HG03439 (cell line): ENCODE measurements around the gene CAVIN2.

Source experiments
- ATAC-seq: cut with Tn5 transposase; IDR thresholded peaks from one replicate; pipeline ENCODE4 v1.9.1; 2021; ENCODE audit warnings: mild to moderate bottlenecking, moderate library complexity; ENCODE audit not compliant: unreplicated experiment

CAVIN2 gene

DNA sequence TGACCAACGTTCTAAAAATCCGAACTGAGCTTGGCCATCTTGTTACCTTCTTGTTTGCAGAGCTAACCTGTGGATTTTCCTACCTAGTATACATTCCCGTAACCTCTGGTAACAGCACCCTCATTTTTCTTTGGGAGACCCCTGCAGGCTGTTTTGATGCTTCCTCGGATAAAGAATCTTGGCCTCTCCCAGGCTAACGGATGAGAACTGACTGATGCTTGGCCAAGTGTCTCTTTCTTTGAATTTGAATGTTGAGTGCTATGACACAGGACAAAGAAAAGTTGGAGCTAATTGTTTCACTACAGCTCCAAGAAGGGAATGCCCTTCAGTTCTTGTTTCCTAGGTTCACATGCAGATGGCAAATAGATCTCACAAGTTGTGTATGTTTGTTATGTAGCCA, 19.3 kb upstream of the CAVIN2 start:
- ATAC-seq = no peak

DNA sequence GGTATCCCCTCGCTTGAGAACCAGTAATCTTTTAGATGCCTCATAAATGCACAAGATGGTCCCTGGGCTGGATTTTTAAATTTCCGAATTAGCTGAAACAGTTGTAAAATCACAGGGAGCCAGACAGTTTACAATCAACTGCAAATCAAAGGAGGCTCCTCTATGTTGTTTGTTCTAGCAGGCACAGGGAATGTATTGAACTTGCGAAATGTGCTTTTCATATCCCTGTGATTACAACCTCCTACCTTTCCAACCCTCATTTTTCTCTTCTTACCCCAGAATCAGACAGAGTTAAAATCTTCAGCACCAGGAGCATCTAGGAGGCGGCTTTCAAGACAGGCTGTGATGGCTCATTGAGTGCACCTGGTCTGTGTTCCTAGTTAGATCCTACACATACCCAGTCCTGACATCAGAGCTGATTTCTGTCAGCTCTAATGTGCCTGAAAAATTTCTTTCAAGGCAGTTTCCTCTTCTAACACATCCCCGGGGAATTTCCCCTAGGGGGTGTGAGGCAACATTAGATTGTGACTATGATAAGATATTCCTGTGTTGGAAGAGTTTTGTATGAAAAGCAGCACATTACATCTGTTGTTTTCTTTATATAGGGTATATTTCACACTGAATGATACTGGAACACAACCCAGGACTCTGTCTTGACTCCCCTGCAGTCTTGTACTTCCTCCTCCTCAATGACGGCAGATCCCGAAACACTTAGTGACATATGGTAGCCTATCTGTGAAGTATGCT, 17.9 kb upstream of the CAVIN2 start:
- no peak for ATAC-seq

DNA sequence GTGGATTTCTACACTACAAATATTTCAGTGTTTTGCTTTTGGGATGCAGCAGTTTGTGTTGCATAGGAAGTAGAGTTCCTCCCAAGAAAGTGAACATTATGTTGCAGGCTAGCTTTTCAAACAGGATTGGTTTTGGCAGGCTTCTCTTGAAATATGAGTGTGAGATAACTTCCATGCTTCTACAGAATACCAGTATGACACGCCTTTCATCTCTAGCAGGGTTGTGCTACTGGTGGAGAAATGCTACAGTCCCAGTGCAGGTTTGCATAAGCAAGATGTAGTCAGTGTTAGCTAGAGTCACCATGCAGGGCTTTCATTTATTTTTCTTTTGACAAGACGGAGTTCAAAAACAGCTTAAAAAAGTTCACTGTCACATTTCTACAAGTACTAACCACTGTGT, 17.1 kb upstream of the CAVIN2 start:
- ATAC-seq = no peak

DNA sequence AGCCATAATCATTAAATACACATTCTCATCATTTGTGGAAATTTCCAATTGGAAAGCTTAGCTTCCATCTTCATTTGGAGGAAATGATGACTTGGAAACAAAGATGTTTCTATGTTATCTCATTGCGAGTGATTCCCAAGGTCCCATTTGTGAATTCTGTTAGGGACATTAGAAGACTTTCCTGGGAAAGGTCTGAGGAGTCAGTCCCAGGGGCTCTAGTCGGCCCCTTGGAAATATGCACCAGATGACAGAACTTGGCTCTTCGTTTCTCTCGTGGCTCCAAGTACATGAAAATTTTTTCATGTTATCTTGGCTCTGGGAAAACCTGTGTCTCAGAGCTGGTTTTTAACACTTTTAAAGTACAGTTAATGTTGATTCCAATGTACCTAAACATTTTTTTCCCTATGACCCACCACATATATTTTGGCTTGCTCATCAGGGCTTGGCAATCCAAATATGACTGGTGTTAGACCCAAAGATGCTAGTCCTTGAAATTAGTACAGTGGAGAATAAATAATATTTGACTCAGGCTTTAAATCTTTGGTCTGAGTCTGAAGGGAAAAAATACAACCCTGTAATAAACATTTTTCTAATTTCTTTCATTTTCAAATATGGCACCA, 15.4 kb upstream of the CAVIN2 start:
- ATAC-seq = no peak

DNA sequence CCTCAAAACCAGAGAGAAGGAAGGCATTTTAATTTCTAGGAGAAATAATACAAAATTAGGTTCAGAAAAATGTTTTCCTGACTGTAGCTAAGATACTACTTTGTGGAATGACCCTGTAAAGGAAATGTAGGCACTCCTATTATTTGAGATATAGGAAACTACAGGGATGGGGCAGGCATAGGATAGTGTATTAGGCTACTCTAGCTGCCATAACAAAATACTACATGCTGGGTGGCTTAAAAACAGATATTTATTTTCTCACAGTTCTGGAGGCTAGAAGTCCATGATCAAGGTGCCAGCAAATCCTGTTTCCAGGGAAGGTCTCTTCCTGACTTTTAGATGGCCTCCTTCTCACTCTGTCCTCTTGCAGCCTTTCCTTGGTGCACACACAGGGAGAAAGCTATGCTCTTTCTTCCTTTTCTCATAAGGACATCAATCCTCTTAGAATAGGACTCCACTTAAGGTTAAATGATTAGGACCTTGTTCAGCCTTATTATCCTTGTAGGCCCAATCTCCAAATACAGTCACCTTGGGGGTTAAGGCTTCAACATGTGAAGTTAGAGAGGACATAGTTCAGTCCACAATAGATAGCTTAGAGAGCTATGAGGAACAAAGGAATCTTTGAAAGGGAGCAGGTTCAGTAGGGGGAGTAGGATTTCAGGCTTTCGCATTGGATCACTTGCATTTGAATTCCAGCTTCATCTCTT, 14.0 kb upstream of the CAVIN2 start:
- ATAC-seq = no peak

DNA sequence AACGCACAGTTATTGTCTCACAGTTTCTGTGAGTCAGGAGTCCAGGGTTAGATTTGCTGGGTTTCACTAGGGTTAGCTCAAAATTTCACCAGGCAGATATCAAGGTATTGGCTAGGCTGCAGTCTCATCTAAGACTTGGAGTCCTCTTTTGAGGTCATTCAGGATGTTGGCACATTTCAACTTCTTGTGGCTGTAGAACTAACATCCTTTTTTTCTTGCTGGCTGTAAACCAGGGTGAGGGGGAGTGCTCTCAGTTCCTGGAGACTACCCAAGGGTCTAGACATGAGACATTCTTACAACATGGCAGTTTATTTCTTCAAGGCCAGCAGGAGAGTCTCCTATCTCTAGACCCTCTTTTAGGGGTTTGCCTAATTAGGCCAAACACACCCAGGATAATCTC, 12.8 kb upstream of the CAVIN2 start:
- no peak for ATAC-seq

DNA sequence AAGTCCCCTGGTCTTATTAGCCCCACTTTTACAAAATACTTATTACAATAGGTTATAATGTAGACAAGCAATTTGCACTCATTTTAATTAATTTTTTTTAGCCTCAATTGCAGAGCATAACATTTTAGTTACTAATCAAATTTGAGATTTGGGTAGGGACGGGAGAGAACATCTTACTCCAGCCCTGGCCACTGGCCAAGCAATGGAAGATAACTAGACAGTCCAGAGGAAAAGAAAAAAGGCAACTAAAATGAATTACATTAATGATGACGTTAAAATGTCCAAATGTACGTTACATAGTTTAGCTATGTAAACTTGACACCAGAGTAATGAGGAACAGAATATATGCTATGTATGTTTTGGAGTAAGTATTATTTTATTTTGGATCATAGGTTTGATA, 11.0 kb upstream of the CAVIN2 start:
- ATAC-seq = no peak

DNA sequence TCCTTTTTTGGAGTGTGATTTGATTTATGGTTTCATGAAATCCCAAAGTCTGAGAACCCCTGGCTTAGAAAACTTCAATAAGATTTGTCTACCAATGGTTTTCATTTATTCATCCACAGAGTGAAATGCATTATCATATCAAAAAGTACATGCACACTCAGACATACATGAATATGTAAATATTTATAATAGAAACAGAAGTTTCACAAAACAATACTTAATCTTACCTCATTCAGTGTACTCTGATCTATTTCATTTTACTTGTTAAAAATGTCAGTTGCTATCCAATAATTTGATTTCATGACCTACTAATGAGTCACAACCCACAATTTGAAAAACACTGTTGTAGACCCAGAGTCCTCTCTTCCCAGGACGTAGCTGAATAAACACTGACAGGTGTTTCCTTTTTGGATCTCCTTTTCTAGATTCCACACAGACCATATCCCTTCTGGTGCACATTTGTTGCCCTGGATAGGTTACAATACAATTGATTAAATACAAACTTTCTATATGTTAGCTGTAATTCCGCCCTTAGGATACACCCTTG, 10.4 kb upstream of the CAVIN2 start:
- no peak for ATAC-seq

DNA sequence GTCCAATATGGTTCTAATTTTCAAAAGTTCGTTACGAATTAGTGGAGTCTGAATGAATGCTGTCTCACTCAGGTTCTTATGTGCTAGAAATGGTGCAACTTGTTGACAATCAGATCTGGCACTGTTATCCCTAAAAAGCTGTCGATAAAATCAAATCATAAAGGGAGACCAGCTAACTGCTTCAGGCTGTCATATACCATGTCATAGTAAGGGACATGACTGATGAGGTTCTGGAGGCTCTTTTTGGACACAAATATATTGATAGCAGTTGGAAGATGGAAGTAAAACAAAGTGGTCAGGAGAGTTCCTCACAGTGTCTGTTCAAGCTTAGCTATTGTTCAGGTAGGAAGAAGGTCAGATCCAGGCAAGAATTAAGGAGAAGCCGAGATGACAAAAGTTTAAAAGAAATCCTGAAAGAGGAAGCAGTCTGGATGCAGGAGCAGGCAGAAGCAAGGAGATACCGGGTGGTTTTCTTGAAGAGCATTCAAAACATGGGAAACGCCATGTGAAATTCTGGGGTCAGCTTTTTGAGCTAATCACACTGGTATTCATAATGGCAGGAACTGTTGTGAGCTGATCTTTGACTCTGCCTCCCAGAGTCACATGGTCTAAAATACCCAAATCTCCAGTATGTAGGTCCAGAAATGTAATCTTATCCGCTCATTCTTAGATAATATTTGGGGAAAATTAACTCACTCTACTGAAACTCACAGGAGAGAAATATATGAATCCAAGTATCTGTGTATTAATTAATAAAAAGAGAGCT, 9.4 kb upstream of the CAVIN2 start:
- no peak for ATAC-seq

DNA sequence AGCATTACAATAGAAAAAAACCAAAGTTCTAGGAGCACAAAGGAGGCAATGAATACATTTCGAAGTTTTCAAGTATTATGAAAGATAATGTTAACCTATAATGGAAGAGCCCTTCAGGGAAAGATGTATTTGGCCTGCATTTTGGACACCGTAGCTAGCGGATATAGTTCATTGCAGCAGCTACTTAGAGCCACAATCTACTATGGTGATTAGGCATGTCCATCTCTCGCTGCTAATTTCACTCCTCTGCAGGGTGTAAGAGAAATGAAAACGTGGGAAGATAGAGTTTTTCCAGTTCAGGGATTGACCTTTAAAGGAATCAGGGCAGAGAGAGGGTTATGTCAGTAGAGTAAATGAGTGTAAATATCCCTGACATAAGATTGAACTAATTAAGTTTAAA, 8.5 kb upstream of the CAVIN2 start:
- no peak for ATAC-seq

DNA sequence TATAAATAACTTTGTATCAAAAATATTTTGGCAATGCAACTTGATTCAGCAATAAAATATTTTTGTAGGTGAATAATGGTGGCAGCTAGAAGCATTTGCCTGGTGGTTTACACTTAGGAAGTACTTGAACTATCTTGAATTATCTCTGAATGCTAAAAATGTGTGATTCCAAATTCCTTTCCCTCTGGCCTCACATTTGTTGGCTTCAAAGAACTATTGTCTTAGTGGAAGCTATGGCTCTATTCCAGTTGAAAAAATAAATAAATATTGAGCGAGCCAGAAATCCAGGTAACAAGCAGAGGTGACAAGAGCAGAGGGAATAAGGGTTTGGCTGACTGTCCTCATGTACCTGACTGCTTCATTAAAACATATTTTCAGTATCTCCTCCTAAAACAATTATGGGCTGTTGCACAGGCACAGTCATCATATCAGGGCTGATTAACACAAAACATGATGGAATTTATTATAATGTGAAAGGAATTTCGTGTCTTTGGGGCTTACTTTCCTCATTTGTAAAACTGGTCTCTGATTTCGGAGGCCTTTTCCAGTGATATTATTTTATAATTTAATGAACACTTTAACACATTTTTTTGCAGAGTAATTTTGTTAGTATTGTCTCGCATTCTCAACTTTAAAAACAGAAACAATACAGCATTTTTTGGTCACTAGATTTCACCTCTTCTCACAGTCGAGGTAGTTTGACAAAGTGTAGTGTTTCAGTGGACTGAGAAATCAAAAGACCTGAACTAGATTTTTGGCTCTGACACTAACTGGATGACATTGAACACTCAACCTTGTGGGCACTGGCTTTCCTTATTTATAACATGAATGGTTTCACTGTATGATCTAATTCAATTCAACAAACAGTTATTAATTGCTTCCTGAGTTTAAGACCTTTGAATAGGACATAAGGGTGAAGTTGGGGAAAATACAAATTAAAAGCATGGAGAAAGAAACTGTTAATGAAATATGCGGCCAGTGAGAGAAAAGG, 7.8 kb upstream of the CAVIN2 start:
- ATAC-seq = no peak

DNA sequence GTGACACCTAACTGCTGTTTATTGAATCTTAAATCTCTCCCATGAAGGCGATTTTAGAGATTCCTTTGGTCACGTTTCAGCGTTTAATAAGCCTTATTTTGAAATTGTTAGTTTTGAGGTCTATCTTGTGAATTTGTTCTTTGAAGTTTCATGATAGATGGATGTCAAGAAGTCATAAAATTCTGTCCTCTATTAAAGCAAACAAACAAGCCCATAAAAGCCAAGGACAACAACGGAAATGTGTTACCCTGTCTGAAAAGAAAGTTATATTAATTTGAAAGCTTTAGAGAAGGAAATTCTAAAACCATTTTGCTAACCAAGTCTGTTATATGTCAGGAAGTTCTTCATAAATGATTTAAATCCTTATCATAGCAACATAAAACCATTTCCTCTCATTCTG, 7.0 kb upstream of the CAVIN2 start:
- ATAC-seq = no peak

DNA sequence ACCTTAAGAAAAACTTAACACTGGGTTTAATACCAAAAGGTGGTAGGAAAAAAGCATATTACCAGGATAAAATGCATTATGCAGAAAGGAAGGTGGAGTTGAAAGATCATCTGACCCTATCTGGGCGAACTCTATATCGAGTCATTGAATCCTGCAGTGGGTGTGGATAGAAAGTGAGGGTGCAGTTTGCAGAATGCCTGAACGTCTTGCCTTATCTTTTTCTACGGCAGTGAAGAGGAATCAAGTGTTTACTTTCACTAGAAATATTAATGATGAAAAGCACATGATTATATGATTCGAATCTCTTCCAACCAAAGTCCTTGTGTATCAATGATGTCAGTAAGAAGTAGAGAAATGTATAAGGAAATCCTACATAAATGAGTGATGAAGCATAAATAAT, 4.3 kb upstream of the CAVIN2 start:
- no peak for ATAC-seq

DNA sequence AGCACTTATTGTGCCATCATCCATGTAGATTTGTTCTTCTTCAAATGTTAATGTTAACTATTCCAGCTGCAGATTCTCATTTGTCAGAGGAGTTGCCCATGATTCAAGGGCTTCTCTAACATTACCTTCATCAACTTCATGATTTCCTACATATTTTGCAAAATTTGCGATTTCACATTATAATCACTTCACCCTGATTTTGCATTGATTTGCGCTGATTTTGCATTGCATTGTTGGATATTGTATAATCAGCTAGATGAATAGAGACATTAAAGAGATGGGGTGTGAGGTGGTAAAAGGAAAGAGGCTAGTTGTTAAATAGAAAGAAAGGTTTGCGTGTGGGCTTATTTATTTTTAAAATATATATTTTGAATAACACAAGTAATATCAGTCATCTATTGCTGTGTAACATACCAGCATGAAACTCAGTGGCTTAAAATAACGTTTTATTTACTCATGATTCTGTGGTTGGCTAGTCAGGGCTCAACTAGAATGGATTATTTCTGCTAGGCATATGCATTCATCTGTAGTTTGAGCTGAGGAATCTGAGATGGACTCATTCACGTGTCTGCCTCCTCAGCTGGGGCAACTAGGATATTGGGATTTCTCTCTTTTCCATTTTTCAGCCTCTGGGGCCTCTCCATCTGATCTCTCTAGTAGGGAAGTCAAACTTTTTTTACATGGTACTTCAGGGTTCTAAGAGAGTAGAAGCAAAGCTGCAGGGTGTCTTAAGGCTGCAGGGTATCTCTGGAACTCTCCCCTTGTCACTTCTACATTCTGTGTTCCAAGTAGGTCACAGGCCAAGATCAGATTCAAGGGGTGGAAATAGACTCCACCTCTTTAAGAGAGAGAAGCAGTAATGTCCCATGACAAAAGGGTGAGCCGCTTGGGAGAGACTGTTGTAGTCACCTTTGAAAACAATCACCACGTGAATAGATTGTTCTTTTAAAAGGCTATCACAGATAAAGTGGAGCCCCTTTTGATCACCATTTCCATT, 2.2 kb upstream of the CAVIN2 start:
- no peak for ATAC-seq

DNA sequence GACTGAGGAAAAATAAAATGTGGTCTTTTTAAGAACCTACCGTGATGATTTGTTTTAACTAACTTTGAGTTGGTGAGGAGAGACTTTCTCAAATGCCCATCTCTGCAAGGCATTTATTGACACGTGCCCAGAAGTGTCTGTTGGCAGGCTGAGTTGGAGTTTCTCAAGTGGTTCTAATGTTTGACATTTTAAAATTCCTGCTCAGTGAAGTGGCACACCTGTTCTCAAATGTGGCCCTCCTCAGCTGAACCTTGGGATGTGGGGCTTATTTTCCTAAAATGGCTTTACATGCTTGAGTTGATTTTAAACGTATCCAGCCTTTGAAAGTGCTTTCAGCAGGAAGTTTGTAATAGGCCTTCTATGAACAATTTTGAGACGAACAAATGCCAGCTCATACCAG, 876 bp upstream of the CAVIN2 start:
- no peak for ATAC-seq

DNA sequence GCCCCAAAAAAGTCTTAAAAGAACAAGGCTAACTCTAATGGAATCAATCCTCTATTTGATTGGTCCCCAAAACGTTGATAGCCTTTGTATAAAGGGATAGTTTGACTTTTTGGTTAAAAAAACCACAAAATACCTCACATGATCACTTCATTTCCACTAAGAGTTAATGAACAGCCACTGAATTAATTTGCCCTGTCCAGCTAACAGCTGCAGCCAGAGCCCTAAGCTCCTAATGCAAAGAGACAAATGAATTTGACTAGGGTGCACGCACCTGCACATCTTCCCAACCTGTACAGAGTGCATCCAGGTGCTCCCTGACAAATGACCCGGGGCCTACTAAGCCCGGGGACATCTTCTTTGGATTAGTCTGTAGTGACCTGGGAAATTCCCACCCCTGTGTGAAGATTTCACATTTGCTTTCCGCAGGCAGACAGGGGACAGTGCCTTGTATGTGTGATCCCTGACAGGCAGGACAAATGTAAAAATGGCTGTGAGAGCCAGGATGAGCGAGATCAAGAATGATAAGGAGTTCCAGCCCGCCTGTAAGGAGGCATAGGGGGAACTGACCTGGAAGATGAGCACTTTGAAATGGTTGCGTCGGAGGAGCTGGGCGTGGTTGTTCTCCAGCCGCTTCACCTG, 893 bp downstream of the CAVIN2 start:
- ATAC-seq = no peak

DNA sequence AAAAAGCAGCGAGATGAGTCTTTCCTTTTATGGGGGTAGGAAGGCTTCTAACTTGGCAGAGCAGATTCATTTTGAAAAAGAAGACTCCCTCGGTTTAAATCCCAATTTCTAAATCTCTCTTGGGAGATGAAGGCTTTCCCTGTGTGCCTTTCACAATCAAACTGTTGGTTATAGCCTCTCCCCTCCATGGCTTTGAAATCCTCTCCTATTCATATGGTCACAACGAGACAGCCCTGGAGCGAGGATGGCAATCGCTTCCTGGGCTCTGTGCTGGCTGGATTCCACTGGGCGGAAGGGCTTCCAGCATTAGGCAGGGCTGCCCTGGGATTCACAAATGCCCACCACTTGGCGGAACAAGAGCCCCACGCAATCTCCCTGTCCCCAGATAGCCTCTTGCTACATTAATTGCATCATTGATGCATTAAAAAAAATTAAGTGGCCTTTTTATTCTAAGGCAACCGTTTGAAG, 1.6 kb downstream of the CAVIN2 start:
- no peak for ATAC-seq

DNA sequence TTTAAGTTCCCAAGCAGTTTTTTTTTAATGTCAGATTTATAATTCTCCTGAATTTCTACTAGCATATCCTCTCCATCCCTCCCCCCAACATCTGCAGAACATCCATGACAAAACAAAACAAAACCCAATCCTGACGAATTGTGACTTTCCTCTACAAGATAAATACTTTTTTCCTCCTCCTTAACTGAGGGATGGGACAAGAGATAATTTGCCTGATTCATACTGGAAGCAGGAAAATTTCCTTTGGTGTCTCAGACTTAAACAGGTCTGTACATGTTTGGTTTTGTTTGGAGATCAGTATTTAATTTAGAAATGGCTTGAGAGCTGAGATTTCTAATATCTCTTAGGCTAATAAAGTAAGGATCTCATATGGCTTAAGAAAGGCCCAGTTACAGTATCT, 2.2 kb downstream of the CAVIN2 start:
- ATAC-seq = no peak
